HG03025 (cell line): ENCODE measurements around the gene SMPD3.
A peak's percentile ranks its signal among the peaks of the same experiment; 100 is the strongest.

Experiments used
- ATAC-seq: cut with Tn5 transposase; IDR thresholded peaks from one replicate; pipeline ENCODE4 v1.9.1; 2021; ENCODE audit warnings: mild to moderate bottlenecking, moderate library complexity; ENCODE audit not compliant: unreplicated experiment, low FRiP score

Gene SMPD3

DNA sequence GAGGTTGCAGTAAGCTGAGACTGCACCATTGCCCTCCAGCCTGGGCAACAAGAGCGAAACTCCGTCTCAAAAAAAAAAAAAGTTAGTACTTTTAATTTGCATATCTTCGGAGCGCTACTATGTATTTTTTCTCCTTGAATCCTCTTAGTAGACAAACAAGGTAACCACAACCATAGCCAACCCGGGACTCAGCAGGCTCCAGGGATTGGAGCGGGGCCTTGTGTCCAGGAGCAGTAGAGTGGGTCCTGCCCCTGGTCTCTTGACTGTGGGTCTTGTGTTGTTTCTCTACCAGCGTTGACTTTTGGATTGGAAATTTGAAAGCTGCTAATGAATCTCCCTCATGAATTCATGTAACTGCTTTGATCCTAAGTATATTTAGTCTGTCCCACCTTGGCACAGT, 105.2 kb downstream of the SMPD3 start:
- no peak for ATAC-seq

DNA sequence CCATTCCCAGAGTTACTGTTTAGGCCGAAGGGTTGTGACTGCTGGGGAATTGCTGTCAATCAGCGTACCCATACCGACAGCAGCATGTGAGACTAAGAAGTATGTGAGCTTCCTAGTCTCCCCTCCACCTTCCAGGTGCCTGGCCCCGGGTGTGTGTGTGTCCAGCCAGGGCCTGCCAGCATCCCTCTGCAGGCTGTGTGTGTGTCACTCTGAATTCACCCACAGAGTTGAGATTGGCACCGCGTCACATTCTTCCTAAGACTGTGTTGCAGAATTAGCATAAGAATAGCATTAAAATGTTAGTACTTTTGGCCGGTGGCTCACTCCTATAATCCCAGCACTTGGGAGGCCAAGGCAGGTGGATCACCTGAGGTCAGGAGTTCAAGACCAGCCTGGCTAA, 105.7 kb downstream of the SMPD3 start:
- ATAC-seq = no peak

DNA sequence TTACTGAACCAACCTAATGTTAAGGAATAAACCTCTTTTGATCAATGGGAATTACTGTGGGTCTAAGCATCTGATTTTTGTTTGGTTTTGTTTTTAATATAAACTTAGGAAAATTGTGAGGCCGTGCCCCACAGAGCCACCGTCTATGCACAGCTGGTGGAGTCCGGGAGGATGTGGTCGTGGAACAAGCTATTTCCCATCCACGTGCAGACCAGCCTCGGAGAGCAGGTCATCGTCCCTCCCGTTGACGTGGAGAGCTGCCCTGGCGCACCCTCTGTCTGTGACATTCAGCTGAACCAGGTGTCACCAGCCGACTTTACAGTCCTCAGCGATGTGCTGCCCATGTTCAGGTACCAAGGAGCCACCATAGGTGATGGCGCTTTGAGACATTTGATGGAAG, 109.1 kb downstream of the SMPD3 start:
- no peak for ATAC-seq

DNA sequence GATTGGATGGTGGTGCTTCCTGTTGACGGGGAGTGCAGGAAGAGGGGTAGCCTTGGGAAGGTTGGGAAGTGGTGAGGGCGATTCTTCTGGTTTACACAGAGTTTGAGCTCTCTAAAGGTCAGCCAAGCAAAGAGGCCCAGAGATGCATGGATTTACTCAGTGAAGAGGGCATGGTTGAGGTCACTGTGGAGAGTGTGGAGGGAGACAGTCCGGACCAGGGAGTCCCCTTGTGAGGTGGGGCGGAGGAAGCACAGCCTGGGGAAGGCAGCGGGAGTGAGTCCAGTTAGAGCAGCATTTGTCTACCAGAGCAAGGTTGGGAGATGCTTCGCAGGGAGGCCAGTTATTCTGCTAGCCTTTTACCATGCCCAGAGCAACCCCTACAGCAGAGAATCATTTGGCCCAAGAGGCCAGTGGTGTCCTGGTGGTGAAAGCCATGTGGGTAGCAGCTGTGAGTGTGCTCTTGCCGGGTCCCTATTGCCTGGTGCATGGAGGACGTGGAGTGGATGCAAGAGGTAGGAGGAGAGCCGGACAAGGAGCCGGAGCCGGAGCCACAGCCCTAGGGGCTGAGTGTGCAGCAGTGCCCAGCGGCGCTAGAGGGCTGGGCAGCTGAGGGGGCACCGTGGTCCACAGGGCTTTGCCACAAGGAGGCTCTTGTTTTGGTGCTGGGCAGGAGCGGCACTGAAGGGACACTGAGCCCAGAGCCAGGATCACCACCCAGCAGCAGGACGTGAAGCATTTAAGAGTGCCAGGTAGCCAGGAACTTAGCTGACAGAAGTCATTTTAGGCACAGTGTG, 109.8 kb downstream of the SMPD3 start:
- ATAC-seq = no peak

DNA sequence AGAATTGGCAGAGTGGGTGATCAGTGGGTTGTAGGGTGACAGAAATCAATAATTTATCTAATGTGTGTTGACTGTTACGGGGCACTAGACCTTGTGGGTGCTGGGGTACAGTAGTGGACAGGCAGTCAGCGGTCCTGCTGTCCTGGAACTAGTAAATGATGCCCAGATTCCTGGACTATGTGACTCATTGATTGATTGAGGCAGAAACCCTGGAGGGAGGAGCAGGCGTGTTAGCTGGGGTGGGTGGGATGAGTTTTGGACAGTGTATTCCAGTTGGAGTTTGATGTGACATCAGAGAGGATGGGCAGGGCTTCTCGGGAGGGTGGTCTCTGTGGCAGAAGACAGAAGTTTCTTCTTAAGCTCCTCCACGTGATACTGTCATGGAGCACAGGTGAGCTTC, 113.1 kb downstream of the SMPD3 start:
- no peak for ATAC-seq

DNA sequence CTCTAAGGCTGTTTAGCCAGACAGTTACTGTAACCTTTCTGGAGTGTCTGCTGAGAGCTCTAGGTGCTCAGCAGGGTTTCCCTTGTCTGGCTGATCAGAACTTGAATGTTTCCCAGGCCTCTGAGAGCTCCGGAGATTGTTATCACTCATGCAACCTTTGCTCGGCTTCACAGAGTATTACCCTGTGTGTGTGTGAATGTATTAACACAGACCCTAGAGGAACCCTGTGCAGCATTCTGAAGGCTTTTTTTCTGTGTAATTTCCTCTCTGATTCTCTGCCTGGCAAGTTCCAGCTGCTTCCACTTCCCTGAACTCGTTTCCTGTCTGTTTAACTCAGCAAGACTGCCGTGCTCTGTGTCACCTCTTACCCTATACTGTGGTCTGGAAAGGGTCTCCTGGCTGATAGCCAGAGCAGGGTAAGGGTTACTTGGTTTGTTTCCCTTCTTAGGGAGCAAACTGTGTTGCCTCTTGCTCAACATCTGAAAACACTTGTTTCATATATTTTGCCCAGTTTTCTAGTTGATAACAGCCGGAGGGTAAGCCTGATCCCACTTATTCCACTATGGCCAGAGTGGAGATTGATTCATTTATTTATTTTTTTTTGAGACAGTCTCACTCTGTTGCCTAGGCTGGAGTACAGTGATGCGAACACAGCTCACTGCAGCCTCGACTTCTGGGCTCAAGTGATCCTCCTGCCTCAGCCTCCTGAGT, 115.7 kb downstream of the SMPD3 start:
- no peak for ATAC-seq

DNA sequence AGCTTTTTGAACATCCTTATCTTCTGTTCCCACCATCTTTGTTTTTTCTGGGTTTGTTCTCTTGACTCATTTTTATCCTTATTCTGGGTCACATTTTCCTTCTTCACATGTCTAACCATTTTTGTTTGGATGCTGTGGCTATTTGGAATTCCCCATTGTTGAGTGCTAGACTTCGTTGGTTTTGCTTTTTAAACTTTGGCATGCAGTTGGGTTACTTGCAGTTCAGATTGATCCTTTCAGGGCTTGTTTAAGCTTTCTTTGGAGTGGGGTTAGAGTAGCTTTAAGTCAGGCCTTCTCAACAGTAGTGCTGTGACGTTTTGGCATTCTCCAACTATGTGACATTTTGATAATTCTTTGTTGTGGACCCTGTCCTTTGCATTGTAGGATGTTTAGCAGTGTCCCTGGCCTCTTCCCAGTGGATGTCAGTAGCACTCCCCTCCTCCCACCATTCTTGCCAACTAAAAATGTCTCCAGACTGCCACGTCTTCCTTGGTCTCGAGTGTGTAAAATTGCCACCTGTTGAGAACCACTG, 116.4 kb downstream of the SMPD3 start:
- no peak for ATAC-seq

DNA sequence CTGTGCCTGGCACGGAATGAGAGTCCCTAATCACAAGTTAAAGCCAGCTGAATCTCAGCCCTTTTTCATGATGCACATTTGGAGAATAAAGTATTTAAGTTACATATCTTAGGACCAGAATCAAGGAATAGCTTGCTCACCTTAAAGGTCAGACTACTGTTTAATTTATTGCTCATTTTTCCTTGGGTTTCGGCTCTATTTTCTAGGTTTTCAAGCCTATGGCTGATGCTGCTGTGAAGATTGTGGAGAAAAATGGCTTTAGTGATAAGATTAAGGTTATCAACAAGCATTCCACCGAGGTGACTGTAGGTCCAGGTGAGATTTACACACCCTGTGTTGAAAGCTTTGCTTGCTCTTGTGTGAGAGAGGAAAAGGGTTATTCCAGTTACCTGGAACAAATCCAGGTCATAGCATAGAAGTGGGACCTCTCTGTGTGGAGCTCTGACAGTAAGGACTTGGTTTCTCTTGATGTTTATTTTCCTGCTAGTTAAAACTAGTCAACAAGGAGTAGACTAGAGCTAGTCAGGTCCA, 119.4 kb downstream of the SMPD3 start:
- no peak for ATAC-seq

DNA sequence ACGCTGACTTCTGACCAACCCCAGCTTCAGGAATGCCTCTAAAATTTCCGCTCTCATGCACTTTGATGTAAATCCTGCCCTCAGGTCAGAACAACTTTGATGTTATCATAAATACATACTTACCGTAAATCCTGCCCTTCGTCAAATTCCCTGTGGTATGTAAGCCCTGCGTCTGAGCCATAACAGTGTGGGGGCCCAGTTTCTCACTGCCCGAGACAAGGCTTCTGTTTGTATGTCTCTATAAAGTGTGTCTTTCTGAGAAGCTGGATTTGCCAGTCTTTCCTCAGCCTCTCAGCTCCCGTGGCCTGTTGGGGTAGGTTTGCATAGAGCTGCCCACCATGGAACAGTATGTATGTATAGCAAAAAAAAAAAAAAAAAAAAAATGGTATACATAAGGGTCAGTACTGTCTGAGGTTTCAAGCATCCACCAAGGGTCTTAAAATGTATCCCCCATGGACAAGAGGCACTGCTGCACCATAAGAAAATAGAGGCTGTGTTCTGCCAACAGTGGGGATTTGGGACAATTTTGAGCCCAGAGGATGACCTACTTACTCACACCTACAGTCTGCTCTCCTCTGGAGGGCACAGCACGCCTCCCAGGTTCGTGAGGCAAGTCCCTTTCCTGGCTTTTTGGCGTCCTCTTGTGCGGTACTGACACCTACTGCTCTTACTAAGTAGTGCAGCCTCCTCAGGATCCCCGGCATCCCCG, 120.0 kb downstream of the SMPD3 start:
- ATAC-seq = no peak

DNA sequence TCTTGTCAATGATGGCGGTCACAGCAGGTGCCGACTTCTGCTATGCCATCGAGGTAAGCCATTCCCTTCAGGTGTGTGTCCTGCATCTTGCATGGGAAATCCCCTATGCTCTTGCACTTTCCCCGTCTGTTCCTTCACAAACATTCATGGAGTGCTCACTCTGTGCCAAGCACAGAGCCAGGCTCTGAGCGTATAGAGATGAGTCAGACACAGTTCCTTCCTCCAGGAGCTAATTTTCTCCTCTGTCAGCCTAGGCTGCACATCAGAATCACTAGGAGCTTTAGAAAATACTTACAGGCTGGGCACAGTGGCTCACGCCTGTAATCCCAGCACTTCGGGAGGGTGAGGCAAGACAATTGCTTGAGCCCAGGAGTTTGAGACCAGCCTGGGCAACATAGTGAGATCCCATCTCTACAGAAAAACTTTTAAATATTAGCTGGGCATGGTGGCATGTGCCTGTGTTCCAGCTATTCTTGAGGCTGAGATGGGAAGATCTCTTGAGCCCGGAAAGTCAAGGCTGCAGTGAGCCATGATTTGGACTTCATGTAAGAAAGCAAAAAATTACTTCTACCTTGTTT, 123.4 kb downstream of the SMPD3 start:
- no peak for ATAC-seq

DNA sequence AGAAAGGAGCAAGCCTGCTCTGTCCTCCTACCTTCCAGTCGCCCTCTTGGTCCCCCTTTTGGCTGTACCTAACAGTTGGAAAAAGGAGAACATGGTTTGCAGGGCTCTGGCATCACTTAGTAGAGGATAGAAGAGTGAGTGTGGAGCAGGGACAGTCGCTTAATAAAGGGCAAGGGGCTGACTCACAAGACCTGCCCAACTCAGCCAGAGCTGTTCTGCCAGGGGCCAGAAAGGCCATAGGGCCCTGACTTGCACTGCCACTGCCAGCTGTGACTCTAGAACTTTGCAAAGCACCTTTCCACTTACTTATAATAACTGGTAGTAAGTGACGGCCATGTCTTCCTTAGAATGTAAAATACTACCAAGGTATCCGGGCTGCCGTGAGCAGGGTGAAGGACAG, 124.0 kb downstream of the SMPD3 start:
- ATAC-seq = no peak

DNA sequence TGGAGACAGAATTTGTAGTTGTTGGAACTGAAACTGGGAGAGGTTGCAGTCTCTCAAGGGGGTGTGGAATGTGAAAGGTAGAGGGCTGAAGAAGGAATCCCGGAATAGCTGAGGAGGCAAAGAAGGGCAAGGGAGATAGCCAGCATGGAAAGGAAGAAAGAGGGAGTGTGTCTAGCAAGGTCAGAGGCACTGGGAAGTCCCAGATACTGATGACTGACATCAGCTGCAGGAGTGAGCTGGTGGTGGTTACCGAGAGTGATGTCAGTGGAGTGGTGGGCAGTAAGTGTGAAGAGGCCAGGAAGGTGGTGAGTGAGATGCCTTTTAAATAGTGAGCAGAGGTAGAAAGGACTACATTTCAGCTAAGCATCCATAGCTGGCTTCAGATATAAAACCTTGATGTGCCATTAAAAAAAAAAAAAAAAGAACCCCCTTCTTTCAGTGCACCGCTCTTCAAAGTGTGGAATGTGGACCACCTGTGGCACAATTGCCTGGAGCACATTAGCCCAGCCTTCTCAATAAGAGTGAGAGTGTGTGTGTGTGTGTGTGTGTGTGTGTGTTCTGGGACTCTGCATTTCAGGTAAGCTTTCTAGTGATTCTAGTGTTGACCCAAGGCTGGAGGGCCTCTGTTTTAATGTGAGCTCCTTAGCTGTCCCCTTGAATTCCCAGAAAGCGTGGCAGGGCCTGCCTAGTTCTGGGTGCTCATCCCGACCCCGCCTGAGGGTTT, 129.0 kb downstream of the SMPD3 start:
- ATAC-seq = no peak

DNA sequence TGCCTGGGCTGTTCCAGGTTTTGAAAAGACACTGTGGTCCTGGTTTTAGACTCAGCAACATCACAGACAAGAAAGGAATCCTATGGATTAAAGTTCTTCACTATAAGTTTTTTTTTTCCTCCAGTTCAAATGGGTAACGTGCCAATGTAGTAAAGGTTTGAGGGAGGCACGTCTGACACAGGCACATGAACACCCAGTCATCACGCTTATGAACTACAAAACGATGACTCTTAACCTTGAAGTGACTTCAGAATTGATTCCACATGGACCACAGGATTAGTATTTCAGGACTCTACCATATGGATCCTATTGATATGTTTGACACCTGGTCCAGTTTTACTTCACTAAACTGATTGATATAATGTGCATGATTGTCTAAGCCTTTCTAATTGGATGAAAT, 135.2 kb downstream of the SMPD3 start:
- no peak for ATAC-seq

DNA sequence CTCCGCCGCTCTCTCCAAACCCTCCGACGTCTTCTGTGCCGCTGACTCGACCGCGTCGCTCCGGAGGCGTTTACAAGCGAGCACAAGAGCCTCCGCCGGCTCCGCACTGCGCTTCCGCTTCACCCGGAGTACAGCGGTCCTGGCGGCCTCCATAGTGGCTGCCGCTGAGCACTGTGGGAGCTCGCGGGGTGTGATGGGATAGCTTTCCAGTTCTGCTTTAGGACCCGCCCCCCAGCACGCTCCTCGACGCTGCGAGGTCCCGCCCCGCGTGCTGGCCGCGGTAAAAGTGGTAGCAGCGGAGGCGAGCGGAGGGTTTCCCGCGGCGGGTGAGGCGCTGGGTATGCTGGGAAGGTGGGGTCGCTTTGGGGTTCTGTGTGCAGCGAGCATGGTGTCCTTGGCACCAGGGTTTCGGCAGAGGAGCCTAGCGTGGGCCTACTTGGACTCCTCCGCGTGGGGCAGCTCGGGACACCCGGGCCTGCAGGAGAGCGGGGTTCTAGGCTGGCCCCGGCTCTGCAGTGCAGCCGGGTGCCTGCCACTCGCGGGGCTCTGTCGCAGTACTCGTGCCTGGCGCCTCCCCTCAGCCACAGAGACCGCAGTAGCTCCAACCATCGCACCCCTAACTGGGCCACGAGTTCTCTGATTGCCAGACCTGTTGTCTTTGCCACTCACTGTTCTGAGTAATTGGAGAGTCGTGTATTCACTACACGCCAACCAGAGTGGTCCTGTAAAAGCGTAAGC, 137.4 kb downstream of the SMPD3 start, which contains the start of the genes PRMT7 and SLC7A6OS:
TSS of gene PRMT7 (plus strand) at position 246 of the 738 bp plus-strand sequence. CDS start 4,961 bp downstream, outside the sequence.
TSS of gene SLC7A6OS (minus strand) at position 173 of the 738 bp plus-strand sequence. CDS start at position 153, 20 bp downstream.
- peak; percentile 92 for ATAC-seq

DNA sequence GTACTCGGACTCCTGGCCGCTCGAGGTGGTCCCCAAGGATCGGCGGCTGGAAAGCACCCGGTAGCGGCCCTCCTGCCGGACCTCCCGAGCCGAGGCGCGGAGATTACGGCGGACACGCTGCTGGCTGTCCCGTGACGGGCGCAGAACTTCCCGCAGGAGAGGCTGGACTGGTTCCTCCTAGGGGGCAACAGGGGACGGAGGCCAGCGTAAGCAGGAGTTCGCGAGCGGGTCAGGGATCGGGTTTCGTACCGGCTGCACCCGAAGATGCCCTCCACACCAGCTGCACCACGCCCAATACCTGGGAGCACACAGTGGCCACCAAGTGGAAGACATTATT, 137.9 kb downstream of the SMPD3 start:
- ATAC-seq = peak; percentile 42

DNA sequence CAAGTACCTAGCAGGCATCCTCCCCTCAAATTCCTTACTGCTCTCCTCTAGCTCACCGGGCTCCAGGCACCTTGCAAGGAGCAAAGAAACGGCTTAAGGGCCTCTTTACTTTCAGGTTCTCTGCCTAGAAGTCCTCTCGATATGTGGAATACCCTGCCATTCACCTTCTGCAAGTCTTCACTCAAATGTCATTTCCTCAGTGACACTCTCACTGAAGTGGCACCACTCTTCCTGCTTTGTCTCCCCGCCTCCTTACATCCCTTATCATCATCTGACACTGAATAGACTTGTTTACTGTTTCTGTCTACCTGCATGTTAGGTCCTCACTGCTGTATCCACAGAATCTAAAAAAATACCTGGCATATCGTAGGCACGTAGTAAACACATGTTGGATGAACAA, 138.5 kb downstream of the SMPD3 start:
- no peak for ATAC-seq
